Left renal pelvis (tissue), 4 donors: Measurements from ENCODE around the gene UQCC5. TPM values are rescaled to one million over a fixed set of nuclear protein-coding genes. Genes with fewer than 3 reads are reported as not detected.

Source experiments
- DNase-seq, 4 donors: peaks; one replicate each; pipeline ENCODE4 v3.0.0-alpha.2; 2013; ENCODE audit warnings: low read depth in 4 of 4, low spot score in 3 of 4
- polyA plus RNA-seq, 4 donors: library from polyadenylated mRNA; unstranded; fragments of 120-200 nt; gene quantifications; one replicate each; pipeline ENCODE4 v1.2.1, GENCODE V29; 2013; ENCODE audit not compliant: insufficient read length in 4 of 4

Gene UQCC5
- polyA plus RNA-seq, 4 donors, result 12.2 to 23.4 (median 14.8) TPM

DNA sequence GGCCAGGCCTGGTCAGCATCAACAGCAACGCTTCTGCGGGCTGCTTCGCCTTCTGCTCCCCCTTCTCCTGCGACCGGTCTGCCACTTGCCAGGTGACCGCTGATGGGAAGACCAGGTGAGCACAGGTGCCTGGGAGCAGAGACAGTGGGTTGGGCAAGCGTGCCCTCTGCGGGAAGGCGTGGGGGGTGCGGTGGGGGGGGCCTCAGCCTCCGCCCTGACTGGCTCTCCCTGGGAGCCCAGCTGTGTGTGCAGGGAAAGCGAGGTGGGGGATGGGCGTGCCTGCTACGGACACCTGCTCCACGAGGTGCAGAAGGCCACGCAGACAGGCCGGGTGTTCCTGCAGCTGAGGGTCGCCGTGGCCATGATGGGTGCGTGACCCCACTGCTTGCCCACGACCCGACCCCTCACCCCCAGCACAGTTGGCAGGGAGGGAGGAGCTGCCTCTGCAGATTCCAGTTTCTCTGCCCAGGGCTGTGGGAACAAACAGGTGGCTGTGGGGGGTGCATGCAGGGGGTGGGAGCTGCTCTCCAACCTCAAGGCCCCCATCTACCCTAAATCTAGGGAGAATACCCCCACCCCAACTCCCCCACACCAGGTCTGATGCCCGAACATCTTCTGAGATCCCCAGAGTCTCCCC is 32.5 kb upstream of the UQCC5 start:
- DNase-seq, result no peak

- no peak for DNase-seq
Measured at GRCh38 chr3:52504977-52505376, 31.4 kb upstream of the UQCC5 start.

DNA sequence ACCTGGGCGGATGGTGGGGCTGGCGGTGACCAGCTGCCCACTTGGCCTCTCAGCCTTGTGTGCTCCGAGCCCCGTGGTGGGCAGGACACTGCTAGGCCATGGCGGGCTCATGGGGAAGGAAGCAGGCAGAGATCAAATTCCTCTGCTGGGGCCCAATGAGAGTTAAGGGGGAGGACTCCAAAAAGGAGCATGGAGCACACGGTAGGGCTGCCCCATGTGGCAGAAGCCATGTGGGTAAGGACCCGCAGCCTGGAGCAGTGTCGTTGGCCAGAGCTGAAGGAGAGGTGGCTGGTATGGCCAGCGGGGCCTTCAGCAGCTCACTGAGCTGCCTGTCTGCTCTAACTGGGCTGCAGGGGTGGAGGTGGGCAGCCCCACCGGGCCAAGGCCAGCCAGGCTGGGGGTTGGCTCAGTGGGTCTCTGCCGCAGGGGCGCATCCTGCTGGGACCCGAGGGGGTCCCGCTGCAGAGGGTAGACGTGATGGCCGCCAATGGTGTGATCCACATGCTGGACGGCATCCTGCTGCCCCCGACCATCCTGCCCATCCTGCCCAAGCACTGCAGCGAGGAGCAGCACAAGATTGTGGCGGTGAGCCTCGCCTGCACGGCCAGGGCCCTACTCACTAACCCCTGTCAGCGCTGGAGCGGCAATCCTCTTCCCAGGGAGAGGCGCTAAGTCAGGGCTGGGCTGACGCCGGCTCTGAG is 30.0 kb upstream of the UQCC5 start:
- no peak for DNase-seq

DNA sequence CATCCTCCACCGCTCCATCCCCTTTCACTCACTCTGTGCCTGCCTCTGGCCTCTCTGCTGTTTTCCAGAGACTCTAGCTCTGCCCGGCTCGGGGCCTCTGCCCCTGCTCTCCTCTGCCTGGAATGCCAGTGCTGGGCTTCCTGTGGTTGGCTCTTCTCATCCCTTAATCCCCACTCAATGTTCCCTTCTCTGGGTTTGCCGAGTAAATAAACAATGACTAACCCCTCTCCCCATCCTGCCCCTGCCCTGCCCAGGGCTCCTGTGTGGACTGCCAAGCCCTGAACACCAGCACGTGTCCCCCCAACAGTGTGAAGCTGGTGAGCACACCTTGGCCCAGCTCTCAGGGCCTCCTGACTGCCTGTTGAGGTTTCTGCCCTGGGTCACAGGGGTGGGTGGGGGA is 29.0 kb upstream of the UQCC5 start:
- no peak for DNase-seq

- no peak for DNase-seq
Measured at GRCh38 chr3:52509753-52510328, 26.6 kb upstream of the UQCC5 start.

DNA sequence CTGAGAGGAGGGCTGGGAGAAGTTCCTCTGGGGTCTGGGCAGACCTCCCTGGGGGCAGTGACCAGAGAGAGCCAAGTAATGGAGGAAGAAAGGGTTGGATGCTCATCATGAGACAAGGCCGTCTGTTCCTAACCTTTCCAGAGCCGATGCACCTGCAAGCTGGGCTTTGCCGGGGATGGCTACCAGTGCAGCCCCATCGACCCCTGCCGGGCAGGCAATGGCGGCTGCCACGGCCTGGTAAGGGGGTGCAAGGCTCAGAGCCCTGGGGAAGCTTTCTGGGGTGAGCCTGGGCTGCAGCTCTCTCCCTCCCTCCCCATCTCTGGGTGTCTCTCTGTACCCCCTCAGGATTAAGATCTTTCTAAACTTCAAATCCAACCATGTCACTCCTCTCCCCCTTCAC is 24.9 kb upstream of the UQCC5 start:
- no peak for DNase-seq

GRCh38 chr3:52512105-52512504 is 24.3 kb upstream of the UQCC5 start:
- DNase-seq, result no peak

GRCh38 chr3:52512727-52513126 is 23.7 kb upstream of the UQCC5 start:
- no peak for DNase-seq

DNA sequence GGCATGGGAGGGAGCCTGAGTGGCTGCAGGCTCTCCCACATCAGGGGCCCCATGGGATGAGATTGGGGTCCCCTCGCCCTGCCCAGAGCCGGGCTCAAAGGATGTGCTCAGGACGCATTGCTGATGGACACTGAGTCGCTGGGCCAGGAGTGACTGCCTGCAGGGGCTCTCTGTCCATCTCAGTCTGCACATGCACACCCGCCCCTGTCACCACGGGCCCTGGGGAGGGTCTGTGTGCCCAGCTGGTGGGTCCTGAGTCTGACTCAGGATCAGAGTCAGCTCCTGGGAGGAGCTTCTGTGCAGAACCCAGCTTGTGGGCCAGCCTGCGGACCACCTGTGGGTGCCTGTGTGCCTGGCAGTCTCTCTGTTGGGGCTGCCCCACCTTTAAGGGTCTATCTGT is 23.1 kb upstream of the UQCC5 start:
- DNase-seq, result no peak

DNA sequence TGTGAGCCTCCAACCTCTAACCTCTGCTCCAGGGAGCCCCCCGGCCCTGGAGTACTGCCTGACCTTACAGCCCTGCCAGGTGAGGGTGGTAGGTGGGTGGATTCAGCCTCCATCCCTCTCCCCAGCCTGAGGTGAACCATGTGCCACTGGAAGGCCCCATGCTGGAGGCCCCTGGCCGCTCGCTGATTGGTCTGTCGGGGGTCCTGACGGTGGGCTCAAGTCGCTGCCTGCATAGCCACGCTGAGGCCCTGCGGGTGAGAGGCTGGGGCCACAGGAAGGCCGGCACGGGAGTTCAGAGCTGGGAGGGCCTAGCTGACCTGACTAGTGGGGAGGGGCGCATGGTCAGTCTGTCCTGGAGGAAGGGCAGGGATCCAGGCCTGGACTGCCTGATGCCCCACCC is 21.8 kb upstream of the UQCC5 start:
- DNase-seq, result no peak

- no peak for DNase-seq
Measured at GRCh38 chr3:52515192-52515591, 21.2 kb upstream of the UQCC5 start.

- no peak for DNase-seq
Measured at GRCh38 chr3:52516509-52517195, 19.8 kb upstream of the UQCC5 start.

GRCh38 chr3:52517796-52518722 is 18.3 kb upstream of the UQCC5 start:
- no peak for DNase-seq

GRCh38 chr3:52518723-52519444 is 17.5 kb upstream of the UQCC5 start:
- no peak for DNase-seq

DNA sequence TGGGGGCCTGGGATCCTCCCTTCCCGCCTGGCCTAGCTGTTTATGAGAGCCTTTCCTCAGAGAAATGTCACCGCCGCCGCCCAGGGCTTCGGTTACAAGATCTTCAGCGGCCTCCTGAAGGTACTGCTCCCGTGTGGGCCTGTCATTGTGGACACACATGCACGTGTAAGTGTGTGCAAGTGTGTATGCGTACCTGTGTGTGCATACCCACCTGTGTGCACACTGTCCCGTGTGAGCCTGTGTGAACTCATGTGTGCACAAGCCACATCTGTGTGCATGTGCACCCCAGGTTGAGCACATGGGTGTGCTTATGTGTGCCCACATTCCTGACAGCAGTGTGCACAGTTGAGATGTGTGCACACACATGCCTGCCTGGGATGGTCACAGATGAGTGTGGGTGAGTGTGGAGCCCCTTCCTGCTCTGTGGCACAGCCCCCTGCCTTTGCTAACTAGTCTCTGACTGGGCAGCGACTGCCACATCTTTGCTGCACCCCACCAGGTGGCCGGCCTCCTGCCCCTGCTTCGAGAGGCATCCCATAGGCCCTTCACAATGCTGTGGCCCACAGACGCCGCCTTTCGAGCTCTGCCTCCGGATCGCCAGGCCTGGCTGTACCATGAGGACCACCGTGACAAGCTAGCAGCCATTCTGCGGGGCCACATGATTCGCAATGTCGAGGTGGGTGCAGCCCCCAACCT is 16.8 kb upstream of the UQCC5 start:
- no peak for DNase-seq

- DNase-seq, result no peak
Measured at GRCh38 chr3:52520141-52520667, 16.2 kb upstream of the UQCC5 start.

DNA sequence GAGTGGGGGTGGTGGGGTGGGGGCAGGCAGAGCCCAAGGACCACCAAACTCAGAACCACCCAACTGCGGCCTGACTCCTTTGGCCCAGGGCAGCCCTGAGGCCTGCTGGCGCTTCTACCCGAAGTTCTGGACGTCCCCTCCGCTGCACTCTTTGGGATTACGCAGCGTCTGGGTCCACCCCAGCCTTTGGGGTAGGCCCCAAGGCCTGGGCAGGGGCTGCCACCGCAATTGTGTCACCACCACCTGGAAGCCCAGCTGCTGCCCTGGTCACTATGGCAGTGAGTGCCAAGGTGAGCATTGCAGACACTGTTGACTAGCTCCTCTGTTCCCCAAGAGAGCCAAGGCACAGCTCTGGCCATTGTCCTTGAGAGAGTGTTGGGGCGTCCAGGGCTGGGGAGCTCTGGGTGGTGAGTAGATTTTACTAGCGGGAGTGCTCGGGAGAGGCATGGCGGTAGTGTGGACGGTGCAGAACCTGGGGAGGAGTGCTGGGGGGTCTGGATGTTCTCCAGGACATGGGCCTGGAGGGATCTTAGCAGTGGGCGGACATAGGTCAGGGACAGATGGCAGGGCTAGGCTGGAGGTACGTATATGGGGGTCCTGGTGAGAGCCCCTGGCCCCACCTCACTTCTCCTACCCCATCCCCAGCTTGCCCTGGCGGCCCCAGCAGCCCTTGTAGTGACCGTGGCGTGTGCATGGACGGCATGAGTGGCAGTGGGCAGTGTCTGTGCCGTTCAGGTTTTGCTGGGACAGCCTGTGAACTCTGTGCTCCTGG is 15.5 kb upstream of the UQCC5 start:
- no peak for DNase-seq

DNA sequence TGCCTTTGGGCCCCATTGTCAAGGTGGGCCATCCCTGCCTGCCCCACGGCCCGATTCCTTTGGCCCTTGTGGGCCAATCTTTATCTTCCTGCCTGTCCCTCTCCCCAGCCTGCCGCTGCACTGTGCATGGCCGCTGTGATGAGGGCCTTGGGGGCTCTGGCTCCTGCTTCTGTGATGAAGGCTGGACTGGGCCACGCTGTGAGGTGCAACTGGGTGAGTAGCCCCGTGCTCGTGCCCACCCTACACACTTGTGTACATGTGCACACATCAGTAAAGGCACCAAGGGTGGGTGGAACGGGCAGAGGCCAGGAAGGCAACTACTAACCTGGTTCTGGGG is 14.9 kb upstream of the UQCC5 start:
- no peak for DNase-seq
